Measurements from ENCODE around the gene PIK3R3.
A peak's percentile ranks its signal among the peaks of the same experiment; 100 is the strongest.

GRCh38 chr1:46036894-46037839 is 95.3 kb downstream of the PIK3R3 start:
- peak; percentile 97 for TF ChIP-seq CTCF (conservative IDR thresholded peaks at IDR 0.05; ENCODE audit: low read depth, low read length)
- no peak for TF ChIP-seq EZH2 (IDR thresholded peaks at IDR 0.05; ENCODE audit: borderline replicate concordance, low read depth, low read length, poor library complexity, severe bottlenecking)
